Activated CD4-positive, alpha-beta T cell treated with anti-CD3 and anti-CD28 coated beads for 1 hour (primary cell): ENCODE data around the gene PRX.
"Not testable (repeated sequence)": the region's sequence is repeated elsewhere in the genome, so short reads cannot be mapped to it uniquely, and the experiment has no call there.

Experiments used
- DNase-seq: peaks from one replicate; pipeline ENCODE4 v3.0.0-alpha.2; 2020

PRX gene

DNA sequence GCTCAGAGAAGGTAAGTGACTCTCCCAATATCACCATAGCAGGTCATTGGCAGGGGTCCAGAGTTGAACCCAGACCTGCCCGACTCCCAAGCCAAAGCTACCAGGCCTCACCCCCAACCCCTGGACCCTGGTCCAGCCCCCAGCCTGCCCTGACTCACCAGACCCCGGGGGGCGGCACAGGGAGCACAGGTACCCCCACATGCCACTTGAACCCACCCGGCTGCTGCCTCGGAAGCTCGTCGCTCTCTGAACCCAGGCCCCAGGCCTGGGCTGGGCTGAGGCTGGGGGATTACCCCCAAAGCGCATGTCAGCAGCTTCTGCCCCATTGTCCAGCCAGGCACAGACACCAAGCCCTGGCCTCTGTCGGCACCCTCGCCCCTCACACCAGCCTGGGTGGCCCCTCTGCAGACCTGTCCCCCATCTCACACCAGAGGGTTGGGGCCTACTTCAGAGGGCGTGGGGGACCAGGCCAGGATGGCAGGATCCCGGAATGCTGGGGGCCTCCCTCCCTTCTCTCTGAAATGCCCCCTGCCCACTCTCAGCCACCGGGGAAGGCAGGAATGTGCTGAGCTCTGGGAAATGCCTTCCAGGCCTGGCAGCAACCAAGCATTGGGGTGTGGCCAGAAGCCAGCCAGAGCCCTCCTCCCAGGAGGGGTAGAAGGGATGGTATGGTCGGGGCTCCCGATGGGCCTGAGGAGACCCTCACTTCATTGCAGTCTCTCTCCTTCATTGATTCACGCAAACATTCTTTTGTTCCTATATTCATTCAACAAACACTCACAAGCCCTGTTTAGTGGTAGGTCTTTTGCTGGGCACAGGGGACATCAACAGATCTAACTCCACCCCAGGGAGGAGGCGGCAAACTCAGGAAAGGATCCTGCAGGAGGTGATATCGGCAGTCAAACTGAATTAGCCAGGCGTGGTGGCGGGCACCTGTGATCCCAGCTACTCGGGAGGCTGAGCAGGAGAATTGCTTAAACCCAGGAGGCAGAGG lies 1.7 kb upstream of the PRX start:
- DNase-seq, result no peak

DNA sequence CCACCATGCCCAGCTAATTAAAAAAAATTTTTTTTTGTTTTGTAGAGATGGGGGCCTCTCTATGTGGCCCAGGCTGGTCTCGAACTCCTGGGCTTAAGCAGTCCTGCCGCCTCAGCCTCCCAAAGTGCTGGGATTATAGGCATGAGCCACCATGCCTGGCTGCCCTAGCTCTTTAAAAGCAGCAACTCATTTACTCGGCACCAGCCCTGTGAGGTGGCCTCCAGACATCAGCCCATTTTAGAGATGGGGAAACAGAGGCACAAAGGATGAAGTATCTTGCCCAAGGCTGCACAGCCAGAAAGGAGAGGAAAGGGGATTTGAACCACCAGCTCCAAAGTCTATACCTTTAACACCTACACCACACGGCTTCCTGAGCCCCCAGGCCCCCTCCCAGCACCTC lies 312 bp downstream of the PRX start:
- no peak for DNase-seq

DNA sequence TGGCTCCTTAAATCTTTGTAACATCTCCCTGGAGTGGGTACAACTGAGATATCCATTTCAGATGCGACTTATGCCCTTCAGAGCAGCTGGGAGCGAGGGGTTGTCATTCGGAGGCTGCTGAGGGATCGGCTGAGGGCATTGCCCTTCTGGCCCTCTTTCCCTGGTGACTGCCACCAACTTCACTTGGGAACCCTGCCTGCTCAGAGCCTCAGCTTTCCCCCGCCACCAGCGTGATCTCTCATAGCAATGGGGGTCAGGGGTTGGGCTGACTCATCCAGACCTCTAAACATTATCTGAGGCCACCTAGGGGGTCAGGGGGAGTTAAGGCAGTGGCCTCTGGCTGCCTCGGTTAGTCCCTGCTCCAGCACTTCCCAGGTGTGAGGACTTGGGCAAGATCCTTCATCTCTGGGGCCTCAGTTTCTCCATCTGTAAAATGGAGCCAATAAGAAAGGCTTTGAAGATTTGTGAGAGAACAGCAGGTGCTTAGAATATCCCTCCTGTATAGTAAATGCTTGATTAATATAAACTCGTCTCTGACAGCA lies 1.1 kb downstream of the PRX start:
- DNase-seq, result no peak

DNA sequence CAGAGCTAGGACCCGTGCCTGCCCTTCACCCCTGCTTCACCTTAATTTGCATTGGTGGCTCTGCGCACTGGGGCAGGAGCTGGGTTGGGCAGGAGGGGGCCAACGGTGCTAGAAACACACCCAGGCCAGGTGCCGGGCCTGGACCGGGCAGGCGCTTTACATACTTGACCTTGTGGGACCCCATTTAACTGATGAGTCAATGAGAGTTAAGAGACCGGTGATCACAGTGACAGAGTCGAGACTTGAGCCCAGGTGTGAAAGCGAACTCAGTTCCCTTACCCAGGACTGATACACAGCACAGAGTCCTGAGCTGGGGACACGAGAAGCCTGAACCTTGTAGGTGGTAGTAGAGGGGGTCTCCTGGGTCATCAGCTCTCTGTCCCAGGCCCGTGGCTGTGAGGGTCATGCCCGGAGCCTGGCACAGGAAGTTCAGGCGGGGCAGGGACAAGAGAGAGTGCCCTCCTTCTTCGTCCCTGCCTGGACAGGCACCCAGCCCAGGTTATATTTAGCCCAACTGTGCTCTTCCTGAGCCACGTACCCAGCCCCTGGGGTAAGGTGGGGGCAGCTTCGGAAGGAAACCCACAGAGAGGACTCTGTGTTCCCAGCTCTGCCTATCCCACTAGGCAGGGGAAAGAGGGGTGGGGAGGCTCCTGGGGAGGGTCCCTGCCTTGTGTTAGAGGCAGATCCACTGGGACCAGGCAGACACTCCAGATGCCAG lies 1.9 kb downstream of the PRX start:
- DNase-seq, result no peak

DNA sequence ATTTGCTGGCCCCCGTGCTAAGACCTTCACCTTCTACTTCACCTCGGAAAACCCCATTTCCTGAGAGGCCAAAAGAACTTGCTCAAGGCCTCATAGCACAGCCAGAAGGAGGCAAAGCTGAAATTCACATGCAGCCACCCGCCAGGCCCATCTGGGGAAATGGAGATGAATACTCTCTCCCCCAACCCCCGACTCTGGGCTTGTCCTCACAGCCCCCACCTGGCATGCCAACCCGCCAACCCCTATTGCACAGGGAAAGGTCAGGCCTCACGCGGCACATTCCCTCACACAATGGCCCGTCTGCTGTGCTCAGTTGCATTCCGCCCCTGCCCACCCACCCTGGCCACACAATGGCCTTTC lies 3.2 kb downstream of the PRX start:
- DNase-seq, result no peak

DNA sequence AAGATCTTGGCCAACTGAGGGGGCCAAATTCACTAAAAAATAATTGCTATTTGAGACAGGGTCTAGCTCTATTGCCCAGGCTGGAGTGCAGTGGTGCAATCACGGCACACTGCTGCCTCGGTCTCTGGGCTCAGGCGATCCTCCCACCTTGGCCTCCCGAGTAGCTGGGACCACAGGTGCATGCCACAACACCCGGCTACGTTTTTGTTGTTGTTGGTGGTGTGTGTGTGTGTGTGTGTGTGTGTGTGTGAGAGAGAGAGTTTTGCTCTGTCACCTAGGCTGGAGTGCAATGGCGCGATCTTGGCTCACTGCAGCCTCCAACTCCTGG lies 4.6 kb downstream of the PRX start:
- DNase-seq, result not testable (repeated sequence)

DNA sequence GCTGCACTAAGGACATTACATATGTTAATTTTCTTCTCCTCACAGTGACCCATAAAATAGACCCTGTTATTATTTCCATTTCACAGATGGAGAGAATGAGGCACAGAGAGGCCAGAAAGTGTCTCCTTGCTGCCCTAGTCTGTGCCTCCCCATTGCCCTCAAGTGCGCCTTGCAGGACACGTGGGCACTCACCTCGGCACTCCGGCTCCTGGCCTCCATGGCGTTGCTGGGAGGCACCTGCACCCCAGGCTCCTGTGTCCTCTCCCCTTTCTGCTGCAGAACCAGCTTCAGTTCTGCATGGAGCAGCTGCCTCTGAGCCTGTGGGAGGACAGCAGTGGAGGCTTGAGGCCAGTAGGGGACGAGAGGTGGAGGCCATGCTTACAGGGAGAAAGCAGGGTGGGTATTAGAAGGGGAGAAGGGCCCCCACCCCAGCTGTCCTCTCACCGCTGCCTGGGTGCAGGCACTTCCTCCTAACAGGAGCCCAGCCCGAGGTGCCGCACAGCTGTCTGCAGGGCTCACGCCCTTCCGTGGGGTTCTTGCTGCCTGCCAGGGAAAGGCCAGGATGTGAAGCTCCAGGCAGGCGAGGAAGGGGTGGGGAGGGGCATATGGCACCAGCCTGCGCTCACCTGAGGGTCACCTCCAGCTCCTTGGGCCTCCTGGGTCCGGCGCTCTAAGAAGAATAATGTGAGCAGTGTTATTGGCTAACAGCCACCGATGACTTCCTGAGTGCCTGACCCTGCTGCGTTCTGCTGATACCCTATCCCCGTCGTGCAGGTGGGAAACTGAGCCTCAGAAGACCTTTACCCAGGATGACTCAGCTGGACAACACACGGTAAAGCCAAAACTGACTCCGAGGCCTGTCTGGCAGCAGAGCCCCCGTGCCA lies 5.2 kb downstream of the PRX start:
- no peak for DNase-seq

DNA sequence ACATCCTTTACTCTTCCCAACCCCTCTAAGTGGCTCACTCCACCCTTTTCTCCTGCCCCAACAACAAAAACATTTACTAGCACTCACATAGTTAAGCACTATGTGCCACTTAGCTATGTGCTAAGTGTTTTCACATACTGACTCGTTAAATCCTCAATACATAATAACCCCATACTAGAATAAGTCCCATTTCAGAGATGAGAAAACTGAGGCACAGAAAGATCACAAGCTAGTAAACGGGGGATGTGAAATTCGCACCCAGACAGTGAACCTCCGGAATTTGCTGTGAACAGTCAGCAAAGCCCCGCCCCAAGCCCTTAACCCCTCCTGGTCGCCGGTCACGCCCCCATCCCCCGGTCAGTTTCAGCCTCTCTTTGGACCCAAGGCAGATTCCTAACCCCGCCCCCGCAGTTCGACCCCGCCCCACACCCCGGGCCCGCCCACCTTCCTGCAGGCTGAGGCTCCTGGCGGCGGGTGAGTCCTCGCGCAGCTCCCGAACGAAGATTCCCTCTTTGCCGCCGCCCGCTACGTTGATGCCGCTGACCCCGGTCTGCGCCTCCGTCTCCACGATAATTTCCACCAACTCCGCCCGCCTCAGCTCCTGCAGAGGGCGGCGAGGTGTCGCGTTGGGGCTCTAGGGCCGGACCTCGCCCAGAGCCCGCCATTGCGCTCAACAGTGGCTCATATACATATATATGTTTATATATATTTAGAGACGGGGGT lies 9.8 kb downstream of the PRX start:
- peak; percentile 51 for DNase-seq

DNA sequence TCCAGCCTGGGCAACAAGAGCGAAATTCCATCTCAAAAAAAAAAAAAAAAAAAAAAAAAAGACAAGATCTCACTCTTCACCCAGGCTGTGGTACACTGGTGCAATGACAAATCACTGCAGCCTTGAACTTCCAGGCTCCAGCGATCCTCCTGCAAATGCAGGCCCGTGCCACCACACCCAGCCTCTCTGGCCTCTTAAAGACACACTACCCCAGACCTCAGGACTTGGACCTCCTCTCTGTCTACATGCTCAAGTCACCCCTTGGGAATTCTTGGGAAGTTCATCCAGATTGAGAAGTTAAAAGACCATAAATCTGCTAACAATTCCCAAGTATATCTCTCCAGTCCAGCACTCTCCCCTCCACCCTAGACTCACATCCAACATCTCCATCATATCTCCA lies 12.6 kb downstream of the PRX start:
- no peak for DNase-seq

DNA sequence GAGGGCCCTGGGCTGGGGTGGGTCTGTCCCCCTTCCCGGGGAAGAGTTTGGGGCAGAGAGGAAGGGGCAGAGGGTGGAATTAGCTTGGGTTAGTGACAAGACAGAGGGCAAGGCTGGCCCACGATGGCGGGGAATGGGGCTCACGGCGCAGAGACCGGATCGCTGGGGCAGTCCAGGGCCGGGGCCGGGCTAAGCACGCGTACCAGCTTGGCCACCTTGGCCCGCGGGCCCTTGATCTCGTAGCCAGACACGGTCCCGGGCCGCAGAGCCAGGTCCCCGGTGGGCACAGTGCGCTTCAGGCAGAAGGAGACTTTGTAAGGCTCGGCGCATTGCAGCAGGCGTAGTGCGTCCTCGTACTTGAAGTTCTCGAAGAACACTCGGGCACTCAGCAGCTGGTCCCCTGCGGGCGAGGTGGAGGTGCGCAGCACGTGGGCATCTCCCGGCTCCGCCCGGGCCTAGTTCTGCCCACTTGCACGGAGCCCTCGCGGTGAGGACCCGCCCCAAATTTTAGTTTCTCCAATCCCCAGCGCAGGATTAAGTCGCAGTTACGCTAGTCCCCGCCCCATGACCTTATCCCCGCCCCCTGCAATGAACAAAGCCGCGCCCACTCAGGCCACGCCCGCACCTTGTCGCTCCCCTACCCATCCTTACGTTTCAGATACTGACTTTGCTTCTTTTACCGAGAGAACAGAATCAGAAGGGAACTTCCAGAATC lies 14.6 kb downstream of the PRX start:
- peak; percentile 47 for DNase-seq

DNA sequence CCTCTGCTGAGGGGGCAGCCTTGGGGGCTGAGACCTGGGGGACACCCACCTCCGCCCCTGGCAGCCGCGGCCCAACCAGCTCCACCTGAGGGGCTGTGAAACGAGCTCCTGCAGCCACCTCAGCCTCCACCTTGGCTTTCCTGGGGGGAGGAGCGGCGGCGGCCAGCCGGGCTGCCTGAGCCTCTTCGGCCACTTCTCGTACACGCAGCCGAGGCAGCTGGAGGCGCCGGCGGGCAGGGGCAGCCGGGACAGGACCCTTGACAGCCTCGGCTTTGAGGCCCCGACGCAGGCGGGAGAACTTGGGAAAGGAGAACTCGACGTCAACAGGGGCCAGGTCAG lies 15.6 kb downstream of the PRX start:
- DNase-seq, result no peak

DNA sequence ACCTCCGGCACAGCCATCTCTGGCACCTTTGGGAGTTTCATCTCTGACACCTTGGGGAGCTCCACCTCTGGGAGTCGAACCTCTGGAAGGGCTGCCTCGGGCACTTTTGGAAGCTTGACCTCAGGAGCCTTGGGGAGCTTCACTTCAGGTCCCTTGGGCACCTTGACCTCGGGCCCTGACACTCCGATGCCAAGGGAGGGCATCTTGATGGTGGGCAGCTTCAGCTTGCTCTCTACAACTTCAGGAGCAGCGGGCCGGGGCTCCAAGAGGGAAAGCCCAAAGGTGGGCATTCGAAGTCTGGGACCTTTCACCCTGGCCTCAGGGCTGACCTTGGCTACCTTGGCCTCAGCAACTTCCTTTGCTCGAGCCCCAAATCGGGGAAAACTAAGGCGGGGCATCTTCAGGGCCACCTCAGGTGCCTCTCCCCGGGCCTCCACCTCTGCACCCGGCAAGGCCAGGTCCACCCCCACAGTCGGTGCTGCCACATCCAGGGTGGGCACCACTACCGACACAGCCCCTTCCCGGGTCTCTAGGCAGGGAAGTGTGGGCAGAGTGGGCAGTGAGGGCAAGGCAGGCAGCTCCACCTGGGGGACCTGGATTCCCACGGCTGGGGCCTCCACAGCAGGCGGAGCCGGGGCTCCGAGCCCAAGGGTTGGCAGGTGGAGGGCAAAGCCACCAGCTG lies 16.2 kb downstream of the PRX start:
- DNase-seq, result no peak

DNA sequence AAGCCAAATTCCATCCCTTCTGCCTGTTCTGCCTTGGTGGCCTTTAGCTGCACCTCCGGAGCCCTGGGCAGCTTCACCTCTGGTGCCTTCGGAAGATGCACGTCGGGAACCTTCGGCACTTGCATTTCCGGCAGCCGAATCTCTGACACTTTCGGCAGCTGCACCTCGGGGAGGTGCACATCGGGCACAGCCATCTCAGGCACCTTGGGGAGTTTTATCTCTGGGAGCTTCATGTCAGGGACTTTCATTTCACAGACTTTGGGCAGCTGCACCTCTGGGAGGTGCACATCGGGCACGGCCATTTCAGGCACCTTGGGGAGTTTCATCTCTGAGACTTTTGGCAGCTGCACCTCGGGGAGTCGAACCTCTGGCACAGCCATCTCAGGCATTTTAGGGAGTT lies 17.2 kb downstream of the PRX start:
- DNase-seq, result no peak

DNA sequence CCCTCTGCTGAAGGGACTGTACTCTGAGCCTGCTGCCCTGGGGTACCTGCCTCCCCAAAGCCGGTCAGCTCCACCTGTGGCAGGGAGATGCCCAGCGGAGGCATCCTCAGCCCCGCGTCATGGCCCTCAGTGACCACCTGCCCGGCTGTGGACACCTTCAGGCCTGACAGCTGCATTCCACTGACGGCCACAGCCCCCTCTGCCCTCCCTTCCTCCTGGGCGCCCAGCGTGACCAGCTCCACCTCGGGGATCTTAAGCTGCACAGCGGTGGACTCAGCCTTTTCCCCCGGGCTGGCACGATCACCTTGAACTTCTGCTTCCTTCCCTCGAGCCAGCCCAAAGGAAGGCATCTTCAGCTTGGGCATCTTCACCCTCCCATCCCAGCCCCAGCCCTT lies 18.4 kb downstream of the PRX start:
- no peak for DNase-seq

DNA sequence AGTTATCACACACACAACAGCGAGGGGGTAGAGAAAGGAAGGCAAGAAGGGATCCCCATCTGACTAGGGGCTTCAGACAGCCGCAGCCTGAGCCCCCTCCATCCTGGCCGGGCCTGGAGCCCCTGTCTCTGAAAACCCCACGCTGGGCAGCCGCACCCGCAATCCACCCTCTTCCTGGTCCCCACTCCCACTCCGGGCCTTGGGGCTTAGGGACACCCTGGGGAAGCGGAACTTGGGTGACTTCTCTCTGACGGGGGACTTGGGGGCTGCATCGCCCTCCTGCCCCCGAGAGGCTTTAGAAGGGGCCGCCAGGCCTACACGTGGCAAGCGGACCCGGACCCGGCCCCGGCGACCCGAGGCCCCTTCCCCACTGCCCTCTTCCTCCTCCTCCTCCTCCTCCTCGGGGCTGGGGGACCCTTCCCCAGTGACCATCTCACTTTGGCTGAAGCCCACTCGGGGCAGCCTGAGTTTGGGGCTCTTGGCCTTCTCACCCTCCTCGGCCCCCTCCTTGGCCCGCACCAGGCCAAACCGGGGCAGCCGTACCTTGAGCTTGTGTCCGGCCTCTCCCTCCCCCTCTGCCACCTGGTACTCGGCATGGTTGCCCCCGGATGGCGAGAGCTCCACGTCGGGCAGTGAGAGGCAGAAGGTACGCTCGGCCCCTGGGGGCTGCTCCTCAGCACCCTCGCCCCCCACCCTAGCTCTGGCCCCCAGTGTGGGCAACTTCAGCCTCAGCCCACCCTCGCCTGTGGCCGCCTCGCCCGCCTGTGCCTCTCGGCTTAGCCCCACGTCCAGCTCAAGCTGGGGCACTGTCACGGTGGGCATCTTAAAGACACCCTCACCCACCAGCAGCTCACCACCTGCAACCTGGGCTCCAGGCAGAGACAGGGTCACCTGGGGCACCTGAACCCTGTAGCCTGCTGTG lies 19.0 kb downstream of the PRX start:
- DNase-seq, result no peak

DNA sequence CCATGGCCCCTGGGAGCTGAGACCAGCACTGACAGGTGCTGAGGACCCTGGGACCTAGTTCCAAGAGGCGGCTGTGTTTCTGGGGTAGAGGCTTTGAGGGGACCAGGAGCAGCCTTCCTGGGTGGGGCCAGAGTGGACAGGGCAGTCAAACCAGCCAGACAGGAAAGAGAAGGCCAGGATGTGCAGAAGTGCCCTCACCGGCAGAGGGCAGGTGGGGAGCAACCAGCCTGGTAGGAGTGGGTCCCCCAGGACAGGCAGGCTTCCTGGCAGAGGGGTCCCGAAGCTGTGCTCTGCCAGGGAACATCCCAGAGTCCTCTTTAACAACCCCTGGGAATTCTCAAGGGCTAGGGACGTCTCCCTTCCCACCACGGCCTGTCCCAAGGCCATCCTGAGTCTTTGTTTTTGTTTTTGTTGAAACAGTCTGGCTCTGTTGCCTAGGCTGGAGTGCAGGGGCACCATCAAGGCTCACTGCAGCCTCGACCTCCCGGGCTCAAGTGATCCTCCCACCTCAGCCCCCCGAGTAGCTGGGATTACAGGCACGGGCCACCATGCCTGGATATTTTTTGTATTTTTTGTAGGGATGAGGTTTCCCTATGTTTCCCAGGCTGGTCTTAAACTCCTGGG lies 20.2 kb downstream of the PRX start:
- no peak for DNase-seq

DNA sequence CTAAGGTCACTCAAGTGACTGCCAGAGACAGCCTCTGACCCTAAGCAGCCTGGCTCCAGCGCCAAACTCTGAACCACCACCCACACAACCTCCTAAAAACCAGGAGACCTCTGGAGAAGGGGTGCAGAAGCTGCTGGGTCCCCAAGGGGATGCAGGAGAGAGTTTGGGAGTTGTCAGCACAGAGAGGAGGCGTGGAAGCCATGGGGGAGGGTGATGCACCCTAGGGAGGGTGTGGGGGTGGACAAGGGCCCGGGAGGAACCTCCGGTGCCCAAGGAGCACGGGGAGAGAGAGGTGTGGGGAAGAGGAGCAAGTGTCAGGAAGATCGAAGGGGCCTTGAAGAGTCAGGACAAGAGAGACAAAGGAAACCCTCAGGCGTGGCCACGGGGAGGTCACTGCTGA lies 21.1 kb downstream of the PRX start:
- DNase-seq, result no peak

DNA sequence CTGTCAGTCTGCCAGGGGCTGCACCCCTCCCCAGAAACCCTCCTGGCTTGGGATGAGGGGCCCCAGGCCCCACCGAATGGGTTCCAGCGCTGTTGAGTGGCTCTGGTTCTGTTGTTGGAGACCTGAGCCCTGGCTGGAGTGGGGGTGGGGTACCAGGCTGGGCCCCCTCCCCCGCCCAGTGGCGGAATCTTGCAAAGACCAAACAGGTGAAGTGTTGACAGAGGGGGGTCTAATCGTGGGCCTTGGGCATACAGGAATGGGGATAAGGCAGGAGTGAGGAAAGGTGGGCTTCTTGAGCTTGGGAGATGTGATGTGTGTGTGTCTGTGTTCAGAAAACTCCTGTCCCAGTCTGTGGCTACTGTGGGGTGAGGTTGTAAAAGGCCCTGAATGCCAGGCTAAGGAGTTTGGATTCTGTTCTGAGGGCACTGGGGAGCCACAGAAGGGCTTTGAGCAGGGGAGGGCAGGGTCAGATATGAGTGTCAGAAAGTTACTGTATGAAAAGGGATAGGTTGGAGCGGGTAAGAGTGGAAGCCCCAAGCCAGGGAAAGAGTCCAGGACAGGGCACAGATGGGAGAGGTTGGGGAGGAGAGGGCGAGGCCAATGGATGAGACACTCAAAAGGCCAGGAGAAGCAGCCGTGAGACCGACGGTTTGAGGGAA lies 23.0 kb downstream of the PRX start, which contains the start of gene HIPK4:
Gene HIPK4, minus strand, starts transcription at position 98 of the 659 bp plus-strand sequence. CDS start 279 bp downstream, outside the sequence.
- DNase-seq, result no peak
